ENCODE data around the gene MXRA8. TPM values are rescaled to one million over a fixed set of nuclear protein-coding genes. Genes with fewer than 3 reads are reported as not detected.

The MXRA8 gene
- total and polyA plus RNA-seq, 8 donors: 1.6 to 35.8 (median 11.7) TPM

- DNase-seq (peak; percentile 96 to 99 (median 99)), ATAC-seq (peak; percentile 90 to 96 (median 92)), FAIRE-seq (peak; percentile 98)
- H3K27me3 ChIP-seq: no peaks in the 10 kb centered on the region
- 1% methylated on average over 82 to 85 of the region's 85 CpGs for WGBS, 2 donors
- no peaks in the 10 kb centered on the region for H3K36me3 ChIP-seq
- peak within 1 kb of the TSS; percentile 95 to 100 (median 96) for H3K4me3 ChIP-seq
- no peaks in the 10 kb centered on the region for H3K9me3 ChIP-seq
- TF ChIP-seq CTCF (IDR thresholded peaks at IDR 0.05): peak in 1 of 4 donors; percentile 20
- H3K27ac ChIP-seq: peak within 1 kb of the TSS; percentile 87 to 93 (median 92)
- peaks cover 6 to 26% (median 13%) of the 10 kb centered on the region in 3 donors for H3K4me1 ChIP-seq
- intact Hi-C loops (cut with DNase I): no loop called here
Observed at GRCh38 chr1:1374929-1375662, 16.7 kb upstream of the MXRA8 start, which contains the start of gene AURKAIP1. TSS of gene AURKAIP1 (minus strand) at chr1:1375207. CDS start at chr1:1374756, 451 bp downstream.

- Histone ChIP-seq H3K4me3 (peak overlapping the region; percentile 95 to 100 (median 96)), H3K27me3 (no peaks in the 10 kb centered on the region), H3K36me3 (no peaks in the 10 kb centered on the region), H3K9me3 (no peaks in the 10 kb centered on the region), H3K27ac (peak overlapping the region; percentile 87 to 93 (median 92)), H3K4me1 (peaks cover 6 to 26% (median 13%) of the 10 kb centered on the region in 3 donors)
- no peak for TF ChIP-seq CTCF (IDR thresholded peaks at IDR 0.05)
- DNase-seq: peak in 3 of 6 donors; percentile 32 to 84 (median 66)
- intact Hi-C loops (cut with DNase I): no loop called here
- ATAC-seq: peak in 1 of 4 donors; percentile 1
- FAIRE-seq: no peak
- WGBS, 2 donors: 0% methylated on average over 13 to 24 of the region's 24 CpGs
Observed at GRCh38 chr1:1374589-1374928, 16.2 kb upstream of the MXRA8 start.

GRCh38 chr1:1373815-1374588 is 15.6 kb upstream of the MXRA8 start:
- no peak for TF ChIP-seq CTCF (IDR thresholded peaks at IDR 0.05)

DNA sequence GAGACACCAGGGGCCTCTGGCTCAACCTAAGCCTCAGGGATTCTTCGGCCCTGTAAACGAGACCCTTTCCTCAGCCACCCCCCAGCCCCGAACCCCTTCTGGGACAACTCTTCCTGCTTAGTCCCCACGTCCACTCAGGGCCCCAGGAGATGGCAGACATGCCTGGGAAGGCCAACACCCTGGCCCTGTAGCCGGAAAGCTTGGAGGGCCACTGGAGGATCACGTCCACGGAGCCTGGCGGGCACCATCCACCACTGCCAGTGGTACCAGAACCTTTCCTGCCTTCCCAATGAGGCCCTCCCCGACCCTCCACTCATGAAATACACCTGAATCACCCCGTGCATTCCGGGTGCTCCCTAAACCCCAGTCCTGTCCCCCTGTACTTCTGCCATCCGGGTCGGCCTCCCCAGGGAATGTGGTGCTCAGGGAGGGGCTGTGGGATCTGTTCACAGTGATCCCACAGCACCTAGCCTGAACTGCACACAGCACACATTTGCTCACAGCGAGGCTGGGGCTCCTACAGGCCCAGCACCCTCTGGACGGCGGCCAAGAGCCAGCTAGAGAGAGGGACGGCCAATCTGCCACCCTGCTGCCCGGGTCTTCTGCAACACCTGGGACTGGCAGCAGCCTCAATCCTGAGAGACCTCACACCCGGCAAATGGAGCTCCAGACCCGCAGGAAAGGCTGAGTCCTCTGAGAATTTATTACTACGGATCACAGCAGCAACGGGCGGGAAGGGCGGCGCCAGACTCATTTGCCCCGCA is 14.9 kb upstream of the MXRA8 start:
- Histone ChIP-seq H3K4me1 (peaks cover 6 to 26% (median 13%) of the 10 kb centered on the region in 3 donors), H3K36me3 (no peaks in the 10 kb centered on the region), H3K4me3 (peak overlapping the region in 2 of 4 donors; percentile 95 to 98), H3K27me3 (no peaks in the 10 kb centered on the region), H3K27ac (no peak overlapping the region), H3K9me3 (no peaks in the 10 kb centered on the region)
- ATAC-seq (no peak), FAIRE-seq (no peak), DNase-seq (peak in 2 of 6 donors; percentile 61 to 75)
- intact Hi-C loops (cut with DNase I): no loop called here
- 73 to 77% methylated on average over 26 of the region's 26 CpGs for WGBS, 2 donors
- no peak for TF ChIP-seq CTCF (IDR thresholded peaks at IDR 0.05)

More at GRCh38 chr1:1373815-1374588, 15.6 kb upstream of the MXRA8 start:
- Histone ChIP-seq H3K27ac (peak overlapping the region in 2 of 4 donors; percentile 87 to 93), H3K9me3 (no peaks in the 10 kb centered on the region), H3K36me3 (no peaks in the 10 kb centered on the region), H3K4me3 (peak overlapping the region; percentile 95 to 100 (median 96)), H3K4me1 (peaks cover 6 to 26% (median 13%) of the 10 kb centered on the region in 3 donors), H3K27me3 (no peaks in the 10 kb centered on the region)
- intact Hi-C loops (cut with DNase I): no loop called here
- ATAC-seq: no peak
- 36 to 37% methylated on average over 50 to 52 of the region's 52 CpGs for WGBS, 2 donors
- DNase-seq: peak in 3 of 6 donors; percentile 60 to 83 (median 64)
- FAIRE-seq: no peak
